HepG2 (cell line): ENCODE results near the gene CAMTA2. TPM values are rescaled to one million over a fixed set of nuclear protein-coding genes. Genes with fewer than 3 reads are reported as not detected.

Source experiments
- ARID4A ChIP-seq: sonication (generic); formaldehyde crosslinking; IDR thresholded peaks from 2 replicates; pipeline ENCODE4 v1.5.0; 2020; ENCODE audit warnings: mild to moderate bottlenecking, missing genetic modification reagents, borderline replicate concordance
- DNMT3B ChIP-seq: conservative IDR thresholded peaks from 2 replicates; pipeline ENCODE4 v1.6.1; 2016; ENCODE audit warnings: missing biosample characterization, control low read depth
- FIP1L1 ChIP-seq: fragments of 200-400 bp; formaldehyde crosslinking; IDR thresholded peaks from 2 replicates; pipeline ENCODE4 v1.6.1; 2018; ENCODE audit warnings: low read depth, mild to moderate bottlenecking, low read length, moderate library complexity, borderline replicate concordance; ENCODE audit not compliant: insufficient read depth
- FOSL2 ChIP-seq: sonication (generic); formaldehyde crosslinking; IDR thresholded peaks from 2 replicates; pipeline ENCODE4 v1.4.0; 2020; ENCODE audit warnings: missing genetic modification reagents
- HNRNPK ChIP-seq: fragments of 200-400 bp; formaldehyde crosslinking; IDR thresholded peaks from 2 replicates; pipeline ENCODE4 v1.6.1; 2018; ENCODE audit warnings: low read length, low read depth, moderate library complexity, mild to moderate bottlenecking; ENCODE audit not compliant: poor library complexity, severe bottlenecking
- LCORL ChIP-seq, 2 experiments: fragments of 450-650 bp in 1 of 2; sonication (generic) in 1 of 2; formaldehyde crosslinking in 1 of 2; IDR thresholded peaks; 2 replicates each; pipeline versions ENCODE4 v1.5.0 to v1.6.1; 2017 to 2020; ENCODE audit warnings: antibody characterized with exemption in 1 of 2, missing genetic modification reagents in 1 of 2
- NFKB2 ChIP-seq: sonication (generic); formaldehyde crosslinking; IDR thresholded peaks from 2 replicates; pipeline ENCODE4 v1.4.0; 2020; ENCODE audit warnings: missing genetic modification reagents, borderline replicate concordance
- NR2F6 ChIP-seq, 2 experiments: IDR thresholded peaks; 2 replicates each; pipeline ENCODE4 v1.6.1; 2016; ENCODE audit warnings: antibody characterized with exemption in 1 of 2, mild to moderate bottlenecking in 1 of 2
- POLR2AphosphoS2 ChIP-seq: IDR thresholded peaks from 2 replicates; pipeline ENCODE4 v1.6.1; 2011; ENCODE audit warnings: low read depth, low read length, improper control_type of control experiment
- REXO4 ChIP-seq: sonication (generic); formaldehyde crosslinking; IDR thresholded peaks from 2 replicates; pipeline ENCODE4 v1.8.0; 2022; ENCODE audit warnings: missing genetic modification reagents, mild to moderate bottlenecking, borderline replicate concordance
- RFXAP ChIP-seq: sonication (generic); formaldehyde crosslinking; IDR thresholded peaks from 2 replicates; pipeline ENCODE4 v1.4.0; 2020; ENCODE audit warnings: missing genetic modification reagents, borderline replicate concordance
- SP1 ChIP-seq, 2 experiments: fragments of 450-650 bp in 1 of 2; sonication (generic) in 1 of 2; formaldehyde crosslinking in 1 of 2; IDR thresholded peaks; 2 replicates each; pipeline versions ENCODE4 v1.4.0 to v1.6.1; 2016 to 2020; ENCODE audit warnings: missing genetic modification reagents in 1 of 2
- YEATS4 ChIP-seq: sonication (generic); formaldehyde crosslinking; IDR thresholded peaks from 2 replicates; pipeline ENCODE4 v1.4.0; 2020; ENCODE audit warnings: missing genetic modification reagents, borderline replicate concordance
- ZNF451 ChIP-seq: sonication (generic); formaldehyde crosslinking; IDR thresholded peaks from 2 replicates; pipeline ENCODE4 v1.5.0; 2020; ENCODE audit warnings: mild to moderate bottlenecking, missing genetic modification reagents
- polyA plus RNA-seq, 8 experiments: library from polyadenylated mRNA; depleted of rRNA in 3 of 8; stranded (reverse) in 7 of 8; unstranded in 1 of 8; fragments of >200 nt; fragmentation: Illumina TruSeq in 4 of 8; extraction: Trizol in 4 of 8; gene quantifications; 2 replicates each; pipeline versions ENCODE4 v1.2.1 to v1.2.3, GENCODE V29; 2011 to 2016; ENCODE audit warnings: low read depth in 4 of 8, missing spikeins in 1 of 8, mixed read lengths in 1 of 8; ENCODE audit not compliant: insufficient read depth in 1 of 8
- total RNA-seq, 5 experiments: library from RNA; depleted of rRNA; stranded (reverse); fragments of >200 nt; fragmentation: Illumina TruSeq; extraction: Trizol; gene quantifications; 2 replicates each; pipeline ENCODE4 v1.2.3, GENCODE V29; 2016; ENCODE audit warnings: low read depth in 1 of 5
- TF ChIP-seq, protein P1 (sequence below): sonication (generic); formaldehyde crosslinking; IDR thresholded peaks from 2 replicates; pipeline ENCODE4 v1.4.0; 2020; ENCODE audit warnings: missing genetic modification reagents
- TF ChIP-seq, protein P2 (sequence below): sonication (generic); formaldehyde crosslinking; IDR thresholded peaks from 2 replicates; pipeline ENCODE4 v1.4.0; 2020; ENCODE audit warnings: mild to moderate bottlenecking, missing genetic modification reagents
- TF ChIP-seq, protein P3 (sequence below): IDR thresholded peaks from 2 replicates; pipeline ENCODE4 v1.6.1; 2016

CAMTA2 gene
- total and polyA plus RNA-seq, 2 of the 13 experiments (the other 11 are each of a cell fraction or from before 2014, with no cell fraction given) = 4.1 to 7.1 TPM

GRCh38 chr17:4945176-4945943 lies 42.1 kb downstream of the CAMTA2 start (continued):
- TF ChIP-seq ARID4A (CRISPR knock-in tag) (0 out of 2 replicates have a peak, but pooled peaks have one; percentile 26), SP1 (IDR thresholded peaks at IDR 0.05) (no peak), SP1 (CRISPR knock-in tag; IDR thresholded peaks at IDR 0.05) (0 out of 2 replicates have a peak, but pooled peaks have one; percentile 25), FIP1L1 (peak; percentile 62; the same call in 1 of the 2 replicates), NR2F6 (IDR thresholded peaks at IDR 0.05) (no peak), NR2F6 (CRISPR knock-in tag; IDR thresholded peaks at IDR 0.05) (0 out of 2 replicates have a peak, but pooled peaks have one; percentile 15), NFKB2 (CRISPR knock-in tag) (no peak), LCORL (IDR thresholded peaks at IDR 0.05) (no peak), LCORL (CRISPR knock-in tag; IDR thresholded peaks at IDR 0.05) (no peak), REXO4 (CRISPR knock-in tag) (no peak), DNMT3B (CRISPR knock-in tag) (0 out of 2 replicates have a peak, but pooled peaks have one; percentile 42), YEATS4 (no peak), HNRNPK (no peak), ZNF451 (CRISPR knock-in tag) (no peak), RFXAP (CRISPR knock-in tag) (0 out of 2 replicates have a peak, but pooled peaks have one; percentile 33), POLR2AphosphoS2 (0 out of 2 replicates have a peak, but pooled peaks have one; percentile 64), FOSL2 (CRISPR knock-in tag) (peak; percentile 97)
- TF ChIP-seq, protein P1, sequence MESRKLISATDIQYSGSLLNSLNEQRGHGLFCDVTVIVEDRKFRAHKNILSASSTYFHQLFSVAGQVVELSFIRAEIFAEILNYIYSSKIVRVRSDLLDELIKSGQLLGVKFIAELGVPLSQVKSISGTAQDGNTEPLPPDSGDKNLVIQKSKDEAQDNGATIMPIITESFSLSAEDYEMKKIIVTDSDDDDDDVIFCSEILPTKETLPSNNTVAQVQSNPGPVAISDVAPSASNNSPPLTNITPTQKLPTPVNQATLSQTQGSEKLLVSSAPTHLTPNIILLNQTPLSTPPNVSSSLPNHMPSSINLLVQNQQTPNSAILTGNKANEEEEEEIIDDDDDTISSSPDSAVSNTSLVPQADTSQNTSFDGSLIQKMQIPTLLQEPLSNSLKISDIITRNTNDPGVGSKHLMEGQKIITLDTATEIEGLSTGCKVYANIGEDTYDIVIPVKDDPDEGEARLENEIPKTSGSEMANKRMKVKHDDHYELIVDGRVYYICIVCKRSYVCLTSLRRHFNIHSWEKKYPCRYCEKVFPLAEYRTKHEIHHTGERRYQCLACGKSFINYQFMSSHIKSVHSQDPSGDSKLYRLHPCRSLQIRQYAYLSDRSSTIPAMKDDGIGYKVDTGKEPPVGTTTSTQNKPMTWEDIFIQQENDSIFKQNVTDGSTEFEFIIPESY = no peak
- TF ChIP-seq, protein P2, sequence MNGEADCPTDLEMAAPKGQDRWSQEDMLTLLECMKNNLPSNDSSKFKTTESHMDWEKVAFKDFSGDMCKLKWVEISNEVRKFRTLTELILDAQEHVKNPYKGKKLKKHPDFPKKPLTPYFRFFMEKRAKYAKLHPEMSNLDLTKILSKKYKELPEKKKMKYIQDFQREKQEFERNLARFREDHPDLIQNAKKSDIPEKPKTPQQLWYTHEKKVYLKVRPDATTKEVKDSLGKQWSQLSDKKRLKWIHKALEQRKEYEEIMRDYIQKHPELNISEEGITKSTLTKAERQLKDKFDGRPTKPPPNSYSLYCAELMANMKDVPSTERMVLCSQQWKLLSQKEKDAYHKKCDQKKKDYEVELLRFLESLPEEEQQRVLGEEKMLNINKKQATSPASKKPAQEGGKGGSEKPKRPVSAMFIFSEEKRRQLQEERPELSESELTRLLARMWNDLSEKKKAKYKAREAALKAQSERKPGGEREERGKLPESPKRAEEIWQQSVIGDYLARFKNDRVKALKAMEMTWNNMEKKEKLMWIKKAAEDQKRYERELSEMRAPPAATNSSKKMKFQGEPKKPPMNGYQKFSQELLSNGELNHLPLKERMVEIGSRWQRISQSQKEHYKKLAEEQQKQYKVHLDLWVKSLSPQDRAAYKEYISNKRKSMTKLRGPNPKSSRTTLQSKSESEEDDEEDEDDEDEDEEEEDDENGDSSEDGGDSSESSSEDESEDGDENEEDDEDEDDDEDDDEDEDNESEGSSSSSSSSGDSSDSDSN = no peak
- TF ChIP-seq, protein P3, sequence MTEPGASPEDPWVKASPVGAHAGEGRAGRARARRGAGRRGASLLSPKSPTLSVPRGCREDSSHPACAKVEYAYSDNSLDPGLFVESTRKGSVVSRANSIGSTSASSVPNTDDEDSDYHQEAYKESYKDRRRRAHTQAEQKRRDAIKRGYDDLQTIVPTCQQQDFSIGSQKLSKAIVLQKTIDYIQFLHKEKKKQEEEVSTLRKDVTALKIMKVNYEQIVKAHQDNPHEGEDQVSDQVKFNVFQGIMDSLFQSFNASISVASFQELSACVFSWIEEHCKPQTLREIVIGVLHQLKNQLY (CRISPR knock-in tag) = no peak
